DND-41 (cell line): ENCODE data around the gene RUFY3.
"Not testable (repeated sequence)": the region's sequence is repeated elsewhere in the genome, so short reads cannot be mapped to it uniquely, and the experiment has no call there.

ENCODE experiments used
- EZH2 ChIP-seq: IDR thresholded peaks from 3 replicates; pipeline ENCODE4 v1.6.1; 2012; ENCODE audit warnings: borderline replicate concordance, low read depth, mild to moderate bottlenecking, moderate library complexity, low read length, inconsistent platforms; ENCODE audit not compliant: severe bottlenecking
- TF ChIP-seq, protein P1 (sequence below): IDR thresholded peaks from 2 replicates; pipeline ENCODE4 v1.5.1; 2012; ENCODE audit warnings: borderline replicate concordance, low read length, moderate library complexity, mild to moderate bottlenecking; ENCODE audit not compliant: poor library complexity, severe bottlenecking; ENCODE audit errors: extremely low read depth

GRCh38 chr4:70682142-70682541, 39.6 kb upstream of the RUFY3 start:
- TF ChIP-seq, protein P1, sequence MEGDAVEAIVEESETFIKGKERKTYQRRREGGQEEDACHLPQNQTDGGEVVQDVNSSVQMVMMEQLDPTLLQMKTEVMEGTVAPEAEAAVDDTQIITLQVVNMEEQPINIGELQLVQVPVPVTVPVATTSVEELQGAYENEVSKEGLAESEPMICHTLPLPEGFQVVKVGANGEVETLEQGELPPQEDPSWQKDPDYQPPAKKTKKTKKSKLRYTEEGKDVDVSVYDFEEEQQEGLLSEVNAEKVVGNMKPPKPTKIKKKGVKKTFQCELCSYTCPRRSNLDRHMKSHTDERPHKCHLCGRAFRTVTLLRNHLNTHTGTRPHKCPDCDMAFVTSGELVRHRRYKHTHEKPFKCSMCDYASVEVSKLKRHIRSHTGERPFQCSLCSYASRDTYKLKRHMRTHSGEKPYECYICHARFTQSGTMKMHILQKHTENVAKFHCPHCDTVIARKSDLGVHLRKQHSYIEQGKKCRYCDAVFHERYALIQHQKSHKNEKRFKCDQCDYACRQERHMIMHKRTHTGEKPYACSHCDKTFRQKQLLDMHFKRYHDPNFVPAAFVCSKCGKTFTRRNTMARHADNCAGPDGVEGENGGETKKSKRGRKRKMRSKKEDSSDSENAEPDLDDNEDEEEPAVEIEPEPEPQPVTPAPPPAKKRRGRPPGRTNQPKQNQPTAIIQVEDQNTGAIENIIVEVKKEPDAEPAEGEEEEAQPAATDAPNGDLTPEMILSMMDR: not testable (repeated sequence)
- not testable (repeated sequence) for TF ChIP-seq EZH2
